HG03457 (cell line): ENCODE data around the gene GFAP.

Experiments
- ATAC-seq: cut with Tn5 transposase; IDR thresholded peaks from one replicate; pipeline ENCODE4 v1.9.1; 2021; ENCODE audit warnings: moderate number of reproducible peaks; ENCODE audit not compliant: unreplicated experiment

Gene GFAP

GRCh38 chr17:44932096-44932786 is 16.9 kb upstream of the GFAP start:
- no peak for ATAC-seq

- no peak for ATAC-seq
Observed at GRCh38 chr17:44931376-44931775, 16.1 kb upstream of the GFAP start.

GRCh38 chr17:44930667-44931066 is 15.4 kb upstream of the GFAP start:
- ATAC-seq, result no peak

GRCh38 chr17:44928950-44929720 is 13.8 kb upstream of the GFAP start:
- no peak for ATAC-seq

GRCh38 chr17:44928136-44928535 is 12.8 kb upstream of the GFAP start:
- no peak for ATAC-seq

- ATAC-seq, result no peak
Observed at GRCh38 chr17:44927696-44928095, 12.4 kb upstream of the GFAP start.

- no peak for ATAC-seq
Observed at GRCh38 chr17:44926821-44927525, 11.7 kb upstream of the GFAP start.

GRCh38 chr17:44925731-44926697 is 10.7 kb upstream of the GFAP start:
- ATAC-seq, result no peak

GRCh38 chr17:44924107-44924544 is 8.8 kb upstream of the GFAP start:
- ATAC-seq, result no peak

- no peak for ATAC-seq
Observed at GRCh38 chr17:44922746-44923470, 7.6 kb upstream of the GFAP start.

- ATAC-seq, result no peak
Observed at GRCh38 chr17:44922136-44922535, 6.8 kb upstream of the GFAP start.

- ATAC-seq, result no peak
Observed at GRCh38 chr17:44921122-44921882, 6.0 kb upstream of the GFAP start.

GRCh38 chr17:44920565-44920940 is 5.3 kb upstream of the GFAP start:
- ATAC-seq, result no peak

- no peak for ATAC-seq
Observed at GRCh38 chr17:44919885-44920564, 4.7 kb upstream of the GFAP start.

- ATAC-seq, result no peak
Observed at GRCh38 chr17:44919411-44919810, 4.1 kb upstream of the GFAP start.

GRCh38 chr17:44918006-44918405 is 2.7 kb upstream of the GFAP start:
- no peak for ATAC-seq

- no peak for ATAC-seq
Observed at GRCh38 chr17:44917456-44917855, 2.2 kb upstream of the GFAP start.

GRCh38 chr17:44916781-44917241 is 1.5 kb upstream of the GFAP start:
- ATAC-seq, result no peak
